CD4-positive, alpha-beta T cell (primary cell): ENCODE data around the gene SIRT3. TPM values are rescaled to one million over a fixed set of nuclear protein-coding genes. Genes with fewer than 3 reads are reported as not detected.

Experiments
- ATAC-seq: fragments of 200-7000 bp; cut with Tn5 transposase; one replicate; pipeline ENCODE4 v1.10.0; 2022; ENCODE audit warnings: mild to moderate bottlenecking; ENCODE audit not compliant: poor library complexity
- CTCF ChIA-PET: fragments of 350-600 bp; sonication (Branson Sonifier 250); formaldehyde crosslinking; loops from one replicate; lab custom pipeline; 2021; ENCODE audit warnings: antibody characterized with exemption, inconsistent platforms; lab: Charles Lee
- POLR2A ChIA-PET: fragments of 350-600 bp; sonication (Branson Sonifier 250); formaldehyde crosslinking; loops from one replicate; lab custom pipeline; 2021; ENCODE audit warnings: antibody characterized with exemption, inconsistent platforms; lab: Charles Lee
- DNase-seq, 14 experiments: peaks; one replicate each; pipeline ENCODE4 v3.0.0-alpha.2; 2013 to 2020; ENCODE audit warnings: mixed read lengths in 2 of 14
- H3K27ac ChIP-seq, 2 donors: one replicate each; pipeline versions ENCODE4 v1.5.1 to v1.7.0; 2013; ENCODE audit warnings: low read length in 2 of 2, low read depth in 1 of 2, mild to moderate bottlenecking in 1 of 2
- H3K27me3 ChIP-seq, 2 experiments: 1 replicate in 1 of 2; 2 replicates in 1 of 2; pipeline versions ENCODE4 v1.6.1 to v1.7.0; 2013; ENCODE audit warnings: low read length in 2 of 2, control low read depth in 1 of 2, mild to moderate bottlenecking in 1 of 2, moderate library complexity in 1 of 2; ENCODE audit not compliant: insufficient read depth in 2 of 2, control insufficient read depth in 1 of 2
- H3K36me3 ChIP-seq: one replicate; pipeline ENCODE4 v1.6.1; 2013; ENCODE audit warnings: low read length, control low read depth; ENCODE audit not compliant: insufficient read depth
- H3K4me1 ChIP-seq: one replicate; pipeline ENCODE4 v1.6.1; 2013; ENCODE audit warnings: low read length, control low read depth; ENCODE audit not compliant: insufficient read depth
- H3K4me3 ChIP-seq: one replicate; pipeline ENCODE4 v1.5.1; 2013; ENCODE audit warnings: mild to moderate bottlenecking, low read length, moderate library complexity
- H3K9me3 ChIP-seq, 2 experiments: 1 replicate in 1 of 2; 2 replicates in 1 of 2; pipeline versions ENCODE4 v1.6.1 to v1.7.0; 2013; ENCODE audit warnings: low read length in 2 of 2, mild to moderate bottlenecking in 2 of 2, control low read depth in 1 of 2, moderate library complexity in 1 of 2; ENCODE audit not compliant: control insufficient read depth in 1 of 2, insufficient read depth in 1 of 2
- H3K27ac Mint-ChIP-seq: one replicate; pipeline ENCODE4 v1.8.0; 2020; ENCODE audit warnings: mixed read lengths
- H3K27me3 Mint-ChIP-seq: one replicate; pipeline ENCODE4 v1.8.0; 2021; ENCODE audit warnings: mixed read lengths
- H3K36me3 Mint-ChIP-seq: one replicate; pipeline ENCODE4 v1.8.0; 2021; ENCODE audit warnings: low read depth, mixed read lengths
- H3K4me1 Mint-ChIP-seq: one replicate; pipeline ENCODE4 v1.8.0; 2021; ENCODE audit warnings: low read depth, mixed read lengths
- H3K4me3 Mint-ChIP-seq: one replicate; pipeline ENCODE4 v1.8.0; 2020; ENCODE audit warnings: mild to moderate bottlenecking, mixed read lengths
- H3K9me3 Mint-ChIP-seq: one replicate; pipeline ENCODE4 v1.8.0; 2020; ENCODE audit warnings: mixed read lengths
- intact Hi-C, 2 experiments: fragments of 100-400 bp; cut with DNase I in 1 of 2; cut with micrococcal nuclease in 1 of 2; formaldehyde crosslinking; loops; one replicate each; pipeline versions ENCODE4 v1.15.1 to v1.9.0; 2023 to 2025; cut with DNase I, micrococcal nuclease
- total RNA-seq, 174 experiments: library from RNA in 2 of 174; stranded (reverse) in 2 of 174; gene quantifications; one replicate each; pipeline ENCODE4 v1.2.3 and lab custom pipeline; 2021 to 2026
- TF ChIP-seq, protein P1 (sequence below): fragments of 200-600 bp; IDR thresholded peaks from one replicate; pipeline ENCODE4 v1.8.0; 2022; ENCODE audit warnings: antibody characterized with exemption, mild to moderate bottlenecking

Gene SIRT3
- total RNA-seq, 2 experiments from 2014 or later: 16.4 to 18.0 TPM

DNA sequence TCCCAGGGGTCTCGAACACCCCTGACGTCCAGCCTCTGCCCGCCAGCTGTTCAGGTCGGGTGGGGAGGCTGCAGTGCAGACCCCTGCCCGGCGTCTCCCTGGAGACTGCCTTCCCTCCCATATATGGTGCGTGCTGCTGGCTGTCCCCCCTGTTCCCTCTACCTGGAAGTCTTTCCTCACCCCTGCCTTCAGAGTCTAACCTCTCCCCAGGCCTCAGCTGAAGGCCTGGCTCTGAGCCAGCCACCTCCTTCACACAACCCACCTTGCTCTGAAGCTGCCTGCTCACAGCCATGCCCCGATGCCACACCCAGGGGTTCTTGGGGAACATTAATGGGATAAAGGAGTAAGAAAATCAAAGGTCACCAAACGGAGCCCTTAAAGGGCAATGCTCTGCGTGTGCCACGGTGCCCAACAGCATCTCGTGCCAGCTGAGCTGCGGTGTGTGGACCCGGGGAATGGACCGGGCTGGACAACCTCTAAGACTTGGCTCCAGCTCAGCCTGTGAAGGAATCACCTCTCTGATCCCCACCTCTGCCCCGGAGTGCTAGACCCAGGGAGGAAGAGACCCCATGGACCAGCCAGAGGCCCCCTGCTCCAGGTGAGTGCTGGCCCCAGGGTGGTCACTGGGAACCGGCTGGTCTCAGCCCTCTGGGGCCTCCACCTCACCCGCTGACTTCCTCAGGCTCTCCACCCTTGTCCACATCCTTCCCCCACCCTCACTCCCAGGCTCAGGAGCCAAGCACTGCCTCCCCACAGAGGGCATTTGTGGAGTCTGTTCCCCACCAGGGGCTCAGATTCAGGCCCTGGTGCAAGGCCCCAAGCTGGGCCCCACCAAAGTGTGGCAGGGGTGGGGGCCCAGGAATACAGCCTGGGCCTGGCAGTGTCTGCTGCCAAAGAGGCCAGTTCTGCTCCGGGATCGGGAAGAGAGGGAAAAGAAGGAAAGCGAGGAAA is 42.1 kb upstream of the SIRT3 start, which contains the start of gene NLRP6:
TSS of gene NLRP6 (plus strand) at position 407 of the 951 bp plus-strand sequence. CDS start at position 570, 163 bp downstream.
- Mint-ChIP-seq H3K9me3 (no peaks in the 10 kb centered on the region), H3K4me1 (peaks cover 54% of the 10 kb centered on the region), H3K27ac (peak within 1 kb of the TSS; percentile 50), H3K36me3 (peaks cover 15% of the 10 kb centered on the region), H3K27me3 (peaks cover 12% of the 10 kb centered on the region), H3K4me3 (peak within 1 kb of the TSS; percentile 86)
- TF ChIP-seq, protein P1, sequence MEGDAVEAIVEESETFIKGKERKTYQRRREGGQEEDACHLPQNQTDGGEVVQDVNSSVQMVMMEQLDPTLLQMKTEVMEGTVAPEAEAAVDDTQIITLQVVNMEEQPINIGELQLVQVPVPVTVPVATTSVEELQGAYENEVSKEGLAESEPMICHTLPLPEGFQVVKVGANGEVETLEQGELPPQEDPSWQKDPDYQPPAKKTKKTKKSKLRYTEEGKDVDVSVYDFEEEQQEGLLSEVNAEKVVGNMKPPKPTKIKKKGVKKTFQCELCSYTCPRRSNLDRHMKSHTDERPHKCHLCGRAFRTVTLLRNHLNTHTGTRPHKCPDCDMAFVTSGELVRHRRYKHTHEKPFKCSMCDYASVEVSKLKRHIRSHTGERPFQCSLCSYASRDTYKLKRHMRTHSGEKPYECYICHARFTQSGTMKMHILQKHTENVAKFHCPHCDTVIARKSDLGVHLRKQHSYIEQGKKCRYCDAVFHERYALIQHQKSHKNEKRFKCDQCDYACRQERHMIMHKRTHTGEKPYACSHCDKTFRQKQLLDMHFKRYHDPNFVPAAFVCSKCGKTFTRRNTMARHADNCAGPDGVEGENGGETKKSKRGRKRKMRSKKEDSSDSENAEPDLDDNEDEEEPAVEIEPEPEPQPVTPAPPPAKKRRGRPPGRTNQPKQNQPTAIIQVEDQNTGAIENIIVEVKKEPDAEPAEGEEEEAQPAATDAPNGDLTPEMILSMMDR: no peak
- intact Hi-C loops: loop anchor here in 1 of 2 experiments (2.0 kb wide), 1 partner anchor 25 kb away; no protein-coding TSS in a partner anchor
- ATAC-seq: no peak
- Histone ChIP-seq H3K27ac (no peak within 1 kb of the TSS), H3K36me3 (no peaks in the 10 kb centered on the region), H3K27me3 (peaks cover 10 to 18% of the 10 kb centered on the region in 2 experiments), H3K9me3 (no peaks in the 10 kb centered on the region), H3K4me3 (no peak within 1 kb of the TSS), H3K4me1 (peaks cover 53% of the 10 kb centered on the region)
- ChIA-PET CTCF (interaction anchor here (1.6 to 3.3 kb wide), 2 partner anchors 27 kb away, joined by 5 to 29 read pairs; no protein-coding TSS in a partner anchor), POLR2A (interaction anchor here (0.9 to 9.1 kb wide), 10 partner anchors 9 to 171 kb away, joined by 3 to 185 read pairs (median 16); partner anchors contain the start of genes BET1L, IFITM5, PGGHG and RIC8A)
- peak in 1 of 14 experiments; percentile 34 for DNase-seq

GRCh38 chr11:276219-276618 is 40.1 kb upstream of the SIRT3 start:
- H3K9me3 Mint-ChIP-seq: no peaks in the 10 kb centered on the region
- Histone ChIP-seq H3K9me3 (no peaks in the 10 kb centered on the region), H3K27ac (no peak overlapping the region), H3K27me3 (peaks cover 0 to 6% of the 10 kb centered on the region in 2 experiments), H3K4me1 (peaks cover 35% of the 10 kb centered on the region), H3K36me3 (no peaks in the 10 kb centered on the region), H3K4me3 (no peak overlapping the region)
- ChIA-PET POLR2A (interaction anchor here (1.4 to 9.1 kb wide), 2 partner anchors 13 to 230 kb away, joined by 4 to 94 read pairs; partner anchors contain the start of gene PGGHG), CTCF (interaction anchor here (2.4 kb wide), 1 partner anchor 25 kb away, joined by 10 read pairs; no protein-coding TSS in a partner anchor)
- H3K4me3 Mint-ChIP-seq: no peak overlapping the region
- H3K27me3 Mint-ChIP-seq: no peaks in the 10 kb centered on the region
- H3K36me3 Mint-ChIP-seq: peaks cover 5% of the 10 kb centered on the region
- peak overlapping the region; percentile 57 for H3K27ac Mint-ChIP-seq
- TF ChIP-seq, protein P1: no peak
- H3K4me1 Mint-ChIP-seq: peaks cover 35% of the 10 kb centered on the region
- no peak for DNase-seq
- no peak for ATAC-seq
- intact Hi-C loops: no loop called here

DNA sequence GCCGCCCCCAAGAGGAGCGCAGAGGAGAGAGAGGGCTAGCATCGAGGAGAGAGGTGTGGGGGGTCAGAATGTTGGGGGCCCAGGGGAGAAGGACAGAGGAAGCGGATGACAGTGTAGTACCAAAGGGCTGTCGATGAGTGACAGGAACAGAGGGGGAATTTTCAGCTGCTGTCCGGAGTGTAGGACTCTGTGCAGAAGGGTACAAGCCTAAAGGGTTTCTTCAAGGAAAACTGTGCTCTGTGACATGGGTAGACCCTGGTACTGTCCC is 36.7 kb upstream of the SIRT3 start:
- no peaks in the 10 kb centered on the region for H3K36me3 ChIP-seq
- Mint-ChIP-seq H3K36me3 (peaks cover 3% of the 10 kb centered on the region), H3K27ac (no peak overlapping the region), H3K4me1 (peaks cover 37% of the 10 kb centered on the region), H3K9me3 (no peaks in the 10 kb centered on the region), H3K4me3 (no peak overlapping the region), H3K27me3 (no peaks in the 10 kb centered on the region)
- CTCF ChIA-PET: no interaction called here
- DNase-seq (no peak), ATAC-seq (no peak)
- no peaks in the 10 kb centered on the region for H3K9me3 ChIP-seq
- POLR2A ChIA-PET: interaction anchor here (8.2 kb wide), 1 partner anchor 15 kb away, joined by 148 read pairs; the partner anchor contains the start of gene PGGHG
- TF ChIP-seq, protein P1: no peak
- peaks cover 30% of the 10 kb centered on the region for H3K4me1 ChIP-seq
- H3K27ac ChIP-seq: no peak overlapping the region
- H3K27me3 ChIP-seq: no peaks in the 10 kb centered on the region
- H3K4me3 ChIP-seq: no peak overlapping the region
- intact Hi-C loops: no loop called here
